MCF 10A (cell line): ENCODE results near the gene CCNL2. TPM values are rescaled to one million over a fixed set of nuclear protein-coding genes. Genes with fewer than 3 reads are reported as not detected.
A peak's percentile ranks its signal among the peaks of the same experiment; 100 is the strongest.

Experiments used
- BruUV-seq: library from RNA; stranded (reverse); fragments of 400-500 nt; replicated peaks from 2 replicates; lab custom pipeline; 2021; lab: Mats Ljungman, UMichigan
- CTCF ChIA-PET: fragments of 300-600 bp; sonication (Branson Sonifier 250); formaldehyde crosslinking; extraction: SDS; loops from one replicate; lab custom pipeline; 2021; ENCODE audit warnings: antibody characterized with exemption, inconsistent platforms; lab: Yijun Ruan, JAX
- POLR2A ChIA-PET: fragments of 300-600, 350-650 bp; sonication (Branson Sonifier 250); formaldehyde crosslinking; extraction: SDS; loops from one replicate; lab custom pipeline; 2020; ENCODE audit warnings: antibody characterized with exemption, inconsistent platforms; lab: Yijun Ruan, JAX
- DNase-seq: peaks from one replicate; pipeline ENCODE4 v3.0.0-alpha.2; 2018; ENCODE audit not compliant: unreplicated experiment
- H3K27ac Mint-ChIP-seq: one replicate; pipeline ENCODE4 v1.8.0; 2022; ENCODE audit warnings: mild to moderate bottlenecking, low read depth, mixed read lengths; ENCODE audit not compliant: unreplicated experiment
- H3K27me3 Mint-ChIP-seq: one replicate; pipeline ENCODE4 v1.8.0; 2022; ENCODE audit warnings: mixed read lengths; ENCODE audit not compliant: insufficient read depth, unreplicated experiment
- H3K36me3 Mint-ChIP-seq: one replicate; pipeline ENCODE4 v1.8.0; 2022; ENCODE audit warnings: mild to moderate bottlenecking, moderate library complexity, mixed read lengths; ENCODE audit not compliant: insufficient read depth, unreplicated experiment
- H3K4me1 Mint-ChIP-seq: one replicate; pipeline ENCODE4 v1.8.0; 2022; ENCODE audit warnings: mixed read lengths; ENCODE audit not compliant: insufficient read depth, unreplicated experiment
- H3K4me3 Mint-ChIP-seq: one replicate; pipeline ENCODE4 v1.8.0; 2022; ENCODE audit warnings: mild to moderate bottlenecking, moderate library complexity, mixed read lengths; ENCODE audit not compliant: unreplicated experiment
- H3K9me3 Mint-ChIP-seq: one replicate; pipeline ENCODE4 v1.8.0; 2022; ENCODE audit warnings: mixed read lengths; ENCODE audit not compliant: unreplicated experiment
- intact Hi-C: fragments of 100-400 bp; cut with micrococcal nuclease; formaldehyde crosslinking; loops from 2 replicates; pipeline ENCODE4 v1.14.1; 2022
- total RNA-seq: library from RNA; stranded (reverse); gene quantifications from 2 replicates; pipeline ENCODE4 v1.2.3, GENCODE V29; 2022
- TF ChIP-seq, protein P1 (sequence below): fragments of 200-600 bp; IDR thresholded peaks from one replicate; pipeline ENCODE4 v1.8.0; 2022; ENCODE audit warnings: antibody characterized with exemption, mild to moderate bottlenecking; ENCODE audit not compliant: unreplicated experiment

CCNL2 gene
- total RNA-seq, 1 experiment from 2014 or later = 248 TPM

DNA sequence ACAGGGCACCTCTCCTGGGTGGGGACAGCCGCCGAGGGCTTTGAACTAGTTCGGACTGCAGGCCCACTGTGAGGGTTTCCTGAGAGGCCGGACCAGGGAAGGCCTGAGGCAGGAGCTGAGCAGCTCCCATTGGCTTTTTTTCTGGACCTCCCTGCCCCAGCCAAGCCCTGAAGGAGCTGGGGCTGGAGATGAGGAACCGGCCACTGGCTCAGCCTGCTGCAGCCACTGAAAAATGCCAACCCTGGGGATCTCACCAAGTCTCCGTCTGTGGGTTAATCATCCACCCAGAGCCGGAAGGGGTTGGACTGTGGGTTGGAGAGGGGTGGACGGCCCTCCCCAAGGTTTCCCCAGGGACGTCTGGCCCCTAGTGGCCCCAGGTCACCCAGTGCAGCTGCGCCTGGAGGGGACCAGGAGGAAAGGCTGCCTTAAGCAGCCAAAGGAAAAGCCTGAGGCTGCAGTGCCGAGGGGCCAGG is 38.8 kb upstream of the CCNL2 start:
- no peak overlapping the region for H3K4me3 Mint-ChIP-seq
- POLR2A ChIA-PET = interaction anchor here (0.6 to 2.3 kb wide), 2 partner anchors 30 to 475 kb away, joined by 3 to 5 read pairs; partner anchors contain the start of gene MRPL20
- no peak overlapping the region for H3K27ac Mint-ChIP-seq
- no peaks in the 10 kb centered on the region for H3K27me3 Mint-ChIP-seq
- intact Hi-C loops = no loop called here
- no TSS peak for BruUV-seq
- no peak for DNase-seq
- H3K4me1 Mint-ChIP-seq = no peaks in the 10 kb centered on the region
- CTCF ChIA-PET = interaction anchor here (0.6 kb wide), 1 partner anchor 212 kb away, joined by 3 read pairs; no protein-coding TSS in a partner anchor
- no peaks in the 10 kb centered on the region for H3K9me3 Mint-ChIP-seq
- TF ChIP-seq, protein P1, sequence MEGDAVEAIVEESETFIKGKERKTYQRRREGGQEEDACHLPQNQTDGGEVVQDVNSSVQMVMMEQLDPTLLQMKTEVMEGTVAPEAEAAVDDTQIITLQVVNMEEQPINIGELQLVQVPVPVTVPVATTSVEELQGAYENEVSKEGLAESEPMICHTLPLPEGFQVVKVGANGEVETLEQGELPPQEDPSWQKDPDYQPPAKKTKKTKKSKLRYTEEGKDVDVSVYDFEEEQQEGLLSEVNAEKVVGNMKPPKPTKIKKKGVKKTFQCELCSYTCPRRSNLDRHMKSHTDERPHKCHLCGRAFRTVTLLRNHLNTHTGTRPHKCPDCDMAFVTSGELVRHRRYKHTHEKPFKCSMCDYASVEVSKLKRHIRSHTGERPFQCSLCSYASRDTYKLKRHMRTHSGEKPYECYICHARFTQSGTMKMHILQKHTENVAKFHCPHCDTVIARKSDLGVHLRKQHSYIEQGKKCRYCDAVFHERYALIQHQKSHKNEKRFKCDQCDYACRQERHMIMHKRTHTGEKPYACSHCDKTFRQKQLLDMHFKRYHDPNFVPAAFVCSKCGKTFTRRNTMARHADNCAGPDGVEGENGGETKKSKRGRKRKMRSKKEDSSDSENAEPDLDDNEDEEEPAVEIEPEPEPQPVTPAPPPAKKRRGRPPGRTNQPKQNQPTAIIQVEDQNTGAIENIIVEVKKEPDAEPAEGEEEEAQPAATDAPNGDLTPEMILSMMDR = no peak
- H3K36me3 Mint-ChIP-seq = no peaks in the 10 kb centered on the region

DNA sequence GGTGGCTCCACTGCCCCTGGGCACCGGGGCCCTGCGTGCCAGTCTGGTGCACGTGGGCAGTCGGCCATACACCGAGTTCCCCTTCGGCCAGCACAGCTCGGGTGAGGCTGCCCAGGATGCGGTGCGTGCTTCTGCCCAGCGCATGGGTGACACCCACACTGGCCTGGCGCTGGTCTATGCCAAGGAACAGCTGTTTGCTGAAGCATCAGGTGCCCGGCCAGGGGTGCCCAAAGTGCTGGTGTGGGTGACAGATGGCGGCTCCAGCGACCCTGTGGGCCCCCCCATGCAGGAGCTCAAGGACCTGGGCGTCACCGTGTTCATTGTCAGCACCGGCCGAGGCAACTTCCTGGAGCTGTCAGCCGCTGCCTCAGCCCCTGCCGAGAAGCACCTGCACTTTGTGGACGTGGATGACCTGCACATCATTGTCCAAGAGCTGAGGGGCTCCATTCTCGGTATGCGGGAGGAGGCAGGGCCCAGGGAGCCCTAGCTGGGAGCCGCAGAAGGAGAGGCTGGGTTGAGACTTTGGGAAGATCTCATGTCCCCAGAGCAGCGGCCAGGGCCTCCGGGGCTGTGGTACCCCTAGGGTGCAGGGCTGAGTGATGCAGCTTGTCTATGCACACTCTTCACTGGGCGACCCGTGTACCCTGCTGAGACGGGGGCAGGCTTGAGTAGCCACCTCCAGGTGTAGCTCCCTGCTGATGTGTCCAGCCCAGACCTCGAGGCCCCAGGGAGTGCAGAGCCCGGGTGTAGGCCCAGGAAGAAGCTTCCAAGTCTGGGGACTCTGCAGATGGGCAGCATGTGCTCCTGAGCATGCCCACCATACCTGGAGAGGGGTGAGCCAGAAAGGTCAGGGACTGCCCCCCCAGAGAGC is 38.1 kb upstream of the CCNL2 start:
- intact Hi-C loops = no loop called here
- no peaks in the 10 kb centered on the region for H3K9me3 Mint-ChIP-seq
- H3K4me3 Mint-ChIP-seq = no peak overlapping the region
- H3K4me1 Mint-ChIP-seq = no peaks in the 10 kb centered on the region
- TF ChIP-seq, protein P1 = no peak
- no TSS peak for BruUV-seq
- no peaks in the 10 kb centered on the region for H3K36me3 Mint-ChIP-seq
- H3K27ac Mint-ChIP-seq = no peak overlapping the region
- POLR2A ChIA-PET = interaction anchor here (0.6 to 2.3 kb wide), 2 partner anchors 24 to 30 kb away, joined by 4 to 5 read pairs; partner anchors contain the start of gene MRPL20
- CTCF ChIA-PET = interaction anchor here (0.7 kb wide), 1 partner anchor 14 kb away, joined by 4 read pairs; no protein-coding TSS in a partner anchor
- H3K27me3 Mint-ChIP-seq = no peaks in the 10 kb centered on the region
- DNase-seq = no peak

DNA sequence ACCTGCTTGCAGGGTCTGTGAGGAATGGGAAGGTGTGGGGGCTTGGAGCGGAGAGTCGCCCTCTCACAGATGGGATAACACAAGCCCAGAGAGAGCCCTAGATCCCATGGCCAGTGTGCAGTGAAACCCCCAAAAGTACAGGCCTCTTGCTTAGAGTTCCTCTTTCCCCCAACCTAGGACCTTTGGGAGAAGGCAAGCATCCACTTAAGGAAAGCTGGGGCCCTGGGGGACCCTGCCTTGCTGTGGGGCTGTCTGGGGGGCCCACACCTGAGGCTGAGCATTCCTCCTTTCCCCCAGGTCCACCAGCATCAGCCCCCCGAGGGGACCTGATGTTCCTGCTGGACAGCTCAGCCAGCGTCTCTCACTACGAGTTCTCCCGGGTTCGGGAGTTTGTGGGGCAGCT is 37.5 kb upstream of the CCNL2 start:
- peak overlapping the region; percentile 29 for H3K4me3 Mint-ChIP-seq
- ChIA-PET POLR2A (interaction anchor here (2.3 kb wide), 1 partner anchor 29 kb away, joined by 5 read pairs; the partner anchor contains the start of gene MRPL20), CTCF (no interaction called here)
- no peaks in the 10 kb centered on the region for H3K36me3 Mint-ChIP-seq
- H3K27me3 Mint-ChIP-seq = no peaks in the 10 kb centered on the region
- H3K4me1 Mint-ChIP-seq = no peaks in the 10 kb centered on the region
- no peak overlapping the region for H3K27ac Mint-ChIP-seq
- no peaks in the 10 kb centered on the region for H3K9me3 Mint-ChIP-seq
- BruUV-seq = no TSS peak
- DNase-seq = no peak
- intact Hi-C loops = no loop called here
- TF ChIP-seq, protein P1 = no peak

DNA sequence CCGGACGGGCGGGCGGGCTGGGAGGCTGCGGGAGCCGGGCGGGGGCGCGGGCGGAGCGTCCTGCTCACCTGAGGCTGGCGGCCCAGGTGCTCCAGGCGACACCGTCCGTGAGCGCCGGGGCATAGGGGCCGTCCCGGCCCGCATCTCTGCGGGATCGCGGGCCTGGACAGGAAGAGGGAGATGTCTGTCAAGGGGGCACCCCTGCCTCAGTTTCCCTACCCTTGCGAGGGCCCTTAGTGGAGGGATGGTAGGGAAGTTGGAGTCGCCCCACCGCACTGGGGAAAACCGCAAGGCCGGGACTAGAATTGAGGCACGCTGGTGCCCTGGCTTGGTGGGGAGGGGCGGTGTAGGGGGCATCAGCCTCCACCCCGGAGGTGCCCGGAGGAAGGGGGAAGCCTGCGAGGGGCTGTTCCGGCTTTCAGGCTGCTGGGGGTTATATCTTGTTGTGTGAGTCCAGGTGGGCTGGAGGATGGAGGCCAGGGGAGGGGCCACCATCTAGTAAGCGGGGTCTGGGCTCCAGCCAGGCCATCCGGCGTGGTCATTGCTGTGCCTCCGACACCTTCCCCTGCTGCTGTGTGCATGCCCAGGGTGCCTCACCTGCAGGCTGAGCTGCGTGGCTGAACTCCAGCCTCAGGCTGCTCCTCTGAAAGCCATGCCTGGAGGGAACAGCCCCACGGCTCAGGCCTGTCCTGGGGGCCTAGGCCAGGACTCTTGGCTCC is 36.9 kb upstream of the CCNL2 start:
- no peaks in the 10 kb centered on the region for H3K27me3 Mint-ChIP-seq
- H3K9me3 Mint-ChIP-seq = no peaks in the 10 kb centered on the region
- H3K36me3 Mint-ChIP-seq = no peaks in the 10 kb centered on the region
- no peak overlapping the region for H3K27ac Mint-ChIP-seq
- DNase-seq = no peak
- peak overlapping the region; percentile 29 for H3K4me3 Mint-ChIP-seq
- CTCF ChIA-PET = no interaction called here
- no TSS peak for BruUV-seq
- TF ChIP-seq, protein P1 = no peak
- intact Hi-C loops = no loop called here
- POLR2A ChIA-PET = no interaction called here
- H3K4me1 Mint-ChIP-seq = no peaks in the 10 kb centered on the region
